Thoracic aorta (tissue), 2 donors: ENCODE data around the gene CELF4. TPM values are rescaled to one million over a fixed set of nuclear protein-coding genes. Genes with fewer than 3 reads are reported as not detected.

ENCODE experiments used
- ATAC-seq: fragments of 150-250 bp; one replicate; pipeline ENCODE4 v1.8.0; 2017; ENCODE audit warnings: low read depth; ENCODE audit not compliant: insufficient number of reproducible peaks, low FRiP score
- DNase-seq: peaks from one replicate; pipeline ENCODE4 v3.0.0-alpha.2; 2020; ENCODE audit warnings: low spot score
- H3K27ac ChIP-seq, 2 donors: fragments of 200-600 bp; sonication (generic); 1 replicate in 1 of 2; 2 replicates in 1 of 2; pipeline ENCODE4 v1.5.1; 2016; ENCODE audit warnings: mild to moderate bottlenecking in 2 of 2, moderate library complexity in 2 of 2
- H3K27me3 ChIP-seq: fragments of 200-600 bp; sonication (generic); replicated peaks from 2 replicates; pipeline ENCODE4 v1.6.0; 2016; ENCODE audit warnings: mild to moderate bottlenecking; ENCODE audit not compliant: insufficient read depth
- H3K36me3 ChIP-seq: fragments of 200-600 bp; sonication (generic); one replicate; pipeline ENCODE4 v1.5.1; 2016
- H3K4me1 ChIP-seq, 2 donors: fragments of 200-600 bp; sonication (generic); 1 replicate in 1 of 2; 2 replicates in 1 of 2; pipeline versions ENCODE4 v1.5.1 to v1.6.0; 2016; ENCODE audit warnings: low read depth in 2 of 2, mild to moderate bottlenecking in 1 of 2; ENCODE audit not compliant: control insufficient read depth in 1 of 2
- H3K4me3 ChIP-seq: fragments of 200-600 bp; sonication (generic); 2 replicates; pipeline ENCODE4 v1.5.1; 2016; ENCODE audit warnings: mild to moderate bottlenecking
- H3K9me3 ChIP-seq: fragments of 200-600 bp; sonication (generic); 2 replicates; pipeline ENCODE4 v1.5.1; 2016
- CTCF ChIP-seq: fragments of 200-600 bp; sonication (generic); IDR thresholded peaks from one replicate; pipeline ENCODE4 v1.5.1; 2019; ENCODE audit warnings: antibody characterized with exemption
- total RNA-seq, 2 donors: library from RNA; depleted of rRNA; stranded (reverse); fragments of >200 nt; gene quantifications; one replicate each; pipeline versions ENCODE4 v1.1.0 to v1.2.3, GENCODE V29; 2016

CELF4 gene
- total RNA-seq, 2 donors from 2014 or later = not detected

- no peak overlapping the region for H3K4me3 ChIP-seq
- no peaks in the 10 kb centered on the region for H3K36me3 ChIP-seq
- DNase-seq (no peak), ATAC-seq (no peak)
- TF ChIP-seq CTCF = no peak
- H3K9me3 ChIP-seq = peaks cover 6% of the 10 kb centered on the region
- H3K27me3 ChIP-seq = no peaks in the 10 kb centered on the region
- H3K4me1 ChIP-seq = peaks cover 0 to 7% of the 10 kb centered on the region in 2 donors
- H3K27ac ChIP-seq = no peak overlapping the region
Observed at GRCh38 chr18:37218022-37218590, 347.5 kb downstream of the CELF4 start.

- no peak for TF ChIP-seq CTCF
- Histone ChIP-seq H3K9me3 (peaks cover 6% of the 10 kb centered on the region), H3K4me3 (no peak overlapping the region), H3K27ac (no peak overlapping the region), H3K27me3 (no peaks in the 10 kb centered on the region), H3K36me3 (no peaks in the 10 kb centered on the region), H3K4me1 (no peaks in the 10 kb centered on the region)
- DNase-seq (no peak), ATAC-seq (no peak)
Observed at GRCh38 chr18:37210781-37211180, 354.8 kb downstream of the CELF4 start.

GRCh38 chr18:37207343-37207742, 358.3 kb downstream of the CELF4 start:
- ATAC-seq = no peak
- TF ChIP-seq CTCF = no peak

GRCh38 chr18:37199741-37200140, 365.9 kb downstream of the CELF4 start:
- H3K27me3 ChIP-seq = no peaks in the 10 kb centered on the region
- H3K9me3 ChIP-seq = peaks cover 4% of the 10 kb centered on the region
- ATAC-seq (no peak), DNase-seq (no peak)
- no peak for TF ChIP-seq CTCF
- H3K27ac ChIP-seq = no peak overlapping the region
- H3K4me1 ChIP-seq = no peaks in the 10 kb centered on the region
- H3K36me3 ChIP-seq = no peaks in the 10 kb centered on the region
- no peak overlapping the region for H3K4me3 ChIP-seq

More at GRCh38 chr18:37207343-37207742, 358.3 kb downstream of the CELF4 start:
- Histone ChIP-seq H3K27me3 (no peaks in the 10 kb centered on the region), H3K9me3 (peaks cover 4% of the 10 kb centered on the region), H3K36me3 (no peaks in the 10 kb centered on the region), H3K4me3 (no peak overlapping the region), H3K27ac (no peak overlapping the region), H3K4me1 (no peaks in the 10 kb centered on the region)
- DNase-seq = no peak
